ENCODE measurements around the gene RCOR2. TPM values are rescaled to one million over a fixed set of nuclear protein-coding genes. Genes with fewer than 3 reads are reported as not detected.

Gene RCOR2
- total RNA-seq, 1 donor from 2014 or later = 7.8 TPM

GRCh38 chr11:63920126-63920938 lies 3.4 kb upstream of the RCOR2 start:
- Histone ChIP-seq H3K27me3 (ENCODE audit: control insufficient read depth, insufficient read depth, low read length) (peaks cover 9% of the 10 kb centered on the region), H3K4me3 (ENCODE audit: low read depth, low read length) (no peak overlapping the region), H3K36me3 (ENCODE audit: control insufficient read depth, insufficient read depth, low read length) (no peaks in the 10 kb centered on the region)
- no peak for TF ChIP-seq CTCF (IDR thresholded peaks at IDR 0.05; ENCODE audit: insufficient read depth, low read length, poor library complexity, severe bottlenecking)
- no peak for DNase-seq (ENCODE audit: low read depth)

- H3K36me3 ChIP-seq (ENCODE audit: control insufficient read depth, insufficient read depth, low read length) = no peaks in the 10 kb centered on the region
- H3K27me3 ChIP-seq (ENCODE audit: control insufficient read depth, insufficient read depth, low read length) = peaks cover 9% of the 10 kb centered on the region
- no peak for TF ChIP-seq CTCF (IDR thresholded peaks at IDR 0.05; ENCODE audit: insufficient read depth, low read length, poor library complexity, severe bottlenecking)
- H3K4me3 ChIP-seq (ENCODE audit: low read depth, low read length) = no peak overlapping the region
- DNase-seq (ENCODE audit: low read depth) = no peak
Measured at GRCh38 chr11:63919267-63920125, 2.5 kb upstream of the RCOR2 start.

GRCh38 chr11:63918507-63919191 lies 1.7 kb upstream of the RCOR2 start:
- H3K27me3 ChIP-seq (ENCODE audit: control insufficient read depth, insufficient read depth, low read length) = peaks cover 9% of the 10 kb centered on the region

GRCh38 chr11:63917692-63918506 lies 935 bp upstream of the RCOR2 start:
- Histone ChIP-seq H3K27me3 (ENCODE audit: control insufficient read depth, insufficient read depth, low read length) (peaks cover 8% of the 10 kb centered on the region), H3K36me3 (ENCODE audit: control insufficient read depth, insufficient read depth, low read length) (no peaks in the 10 kb centered on the region), H3K4me3 (ENCODE audit: low read depth, low read length) (peak overlapping the region; percentile 54)
- no peak for TF ChIP-seq CTCF (IDR thresholded peaks at IDR 0.05; ENCODE audit: insufficient read depth, low read length, poor library complexity, severe bottlenecking)
- no peak for DNase-seq (ENCODE audit: low read depth)

More at GRCh38 chr11:63918507-63919191, 1.7 kb upstream of the RCOR2 start:
- no peaks in the 10 kb centered on the region for H3K36me3 ChIP-seq (ENCODE audit: control insufficient read depth, insufficient read depth, low read length)
- no peak for TF ChIP-seq CTCF (IDR thresholded peaks at IDR 0.05; ENCODE audit: insufficient read depth, low read length, poor library complexity, severe bottlenecking)
- DNase-seq (ENCODE audit: low read depth) = no peak
- H3K4me3 ChIP-seq (ENCODE audit: low read depth, low read length) = no peak overlapping the region

Data from kidney epithelial cell (primary cell).